Vagina (tissue), 2 donors: ENCODE data around the gene BLNK.

Experiments
- POLR2A ChIP-seq, 2 donors: fragments of 450-650 bp; IDR thresholded peaks; one replicate each; pipeline ENCODE4 v1.6.1; 2017; ENCODE audit warnings: antibody characterized with exemption in 2 of 2, mild to moderate bottlenecking in 2 of 2, moderate library complexity in 2 of 2
- POLR2AphosphoS5 ChIP-seq, 2 donors: sonication (generic); formaldehyde crosslinking; IDR thresholded peaks; one replicate each; pipeline ENCODE4 v1.9.0; 2017; ENCODE audit warnings: antibody characterized with exemption in 2 of 2, mild to moderate bottlenecking in 2 of 2, low read depth in 1 of 2; ENCODE audit not compliant: insufficient read depth in 1 of 2
- TF ChIP-seq, protein P1 (sequence below), 3 experiments: fragments of 450-650 bp in 2 of 3; fragments of 200-600 bp in 1 of 3; sonication (generic) in 1 of 3; IDR thresholded peaks; one replicate each; pipeline ENCODE4 v1.5.1; 2017 to 2019; ENCODE audit warnings: antibody characterized with exemption in 3 of 3, mild to moderate bottlenecking in 2 of 3, moderate library complexity in 2 of 3

DNA sequence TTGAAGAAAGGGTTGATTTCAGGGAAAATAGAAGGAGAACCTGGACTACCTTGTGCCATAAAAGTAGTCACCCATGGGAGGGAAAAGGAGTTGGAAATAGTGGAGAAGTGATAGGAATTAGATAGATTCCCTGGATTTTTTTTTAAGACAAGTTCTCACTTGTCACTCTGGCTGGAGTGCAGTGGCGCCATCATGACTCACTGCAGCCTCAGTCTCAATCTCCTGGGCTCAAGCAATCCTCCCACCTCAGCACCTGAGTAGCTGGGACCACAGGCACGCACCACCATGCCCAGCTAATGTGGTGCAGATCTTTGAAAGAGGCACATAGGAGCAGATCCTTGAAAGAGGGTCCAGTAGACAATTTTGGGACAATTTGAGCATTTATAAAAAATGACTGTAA, 9.5 kb upstream of the BLNK start:
- TF ChIP-seq POLR2A (IDR thresholded peaks at IDR 0.05) (no peak), POLR2AphosphoS5 (IDR thresholded peaks at IDR 0.05; ENCODE audit: insufficient read depth in 1 of 2, low read depth in 1 of 2) (no peak)
- TF ChIP-seq, protein P1, sequence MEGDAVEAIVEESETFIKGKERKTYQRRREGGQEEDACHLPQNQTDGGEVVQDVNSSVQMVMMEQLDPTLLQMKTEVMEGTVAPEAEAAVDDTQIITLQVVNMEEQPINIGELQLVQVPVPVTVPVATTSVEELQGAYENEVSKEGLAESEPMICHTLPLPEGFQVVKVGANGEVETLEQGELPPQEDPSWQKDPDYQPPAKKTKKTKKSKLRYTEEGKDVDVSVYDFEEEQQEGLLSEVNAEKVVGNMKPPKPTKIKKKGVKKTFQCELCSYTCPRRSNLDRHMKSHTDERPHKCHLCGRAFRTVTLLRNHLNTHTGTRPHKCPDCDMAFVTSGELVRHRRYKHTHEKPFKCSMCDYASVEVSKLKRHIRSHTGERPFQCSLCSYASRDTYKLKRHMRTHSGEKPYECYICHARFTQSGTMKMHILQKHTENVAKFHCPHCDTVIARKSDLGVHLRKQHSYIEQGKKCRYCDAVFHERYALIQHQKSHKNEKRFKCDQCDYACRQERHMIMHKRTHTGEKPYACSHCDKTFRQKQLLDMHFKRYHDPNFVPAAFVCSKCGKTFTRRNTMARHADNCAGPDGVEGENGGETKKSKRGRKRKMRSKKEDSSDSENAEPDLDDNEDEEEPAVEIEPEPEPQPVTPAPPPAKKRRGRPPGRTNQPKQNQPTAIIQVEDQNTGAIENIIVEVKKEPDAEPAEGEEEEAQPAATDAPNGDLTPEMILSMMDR (IDR thresholded peaks at IDR 0.05): no peak
